Keratinocyte (primary cell): ENCODE data around the gene SRPRB. TPM values are rescaled to one million over a fixed set of nuclear protein-coding genes. Genes with fewer than 3 reads are reported as not detected.

Experiments
- DNase-seq: peaks from one replicate; pipeline ENCODE4 v3.0.0-alpha.2; 2011; ENCODE audit warnings: low read depth, missing footprints, low spot score
- FAIRE-seq: peaks from 2 replicates; lab custom pipeline; 2011; peaks lifted over from hg19 to GRCh38; lab: Jason Lieb, UNC
- H2AFZ ChIP-seq: 2 replicates; pipeline ENCODE4 v1.6.0; 2012; ENCODE audit warnings: low read length, control low read depth, inconsistent platforms; ENCODE audit not compliant: control insufficient read depth
- H3K27ac ChIP-seq: 2 replicates; pipeline ENCODE4 v1.5.1; 2011; ENCODE audit warnings: low read length; ENCODE audit not compliant: control insufficient read depth, insufficient read depth
- H3K27me3 ChIP-seq: 3 replicates; pipeline ENCODE4 v1.6.0; 2011; ENCODE audit warnings: low read length; ENCODE audit not compliant: control insufficient read depth, insufficient read depth; ENCODE audit errors: extremely low read depth
- H3K36me3 ChIP-seq, 2 experiments: 2 replicates in 1 of 2; 3 replicates in 1 of 2; pipeline ENCODE4 v1.5.1; 2011; ENCODE audit warnings: low read length in 2 of 2, mild to moderate bottlenecking in 1 of 2; ENCODE audit not compliant: control insufficient read depth in 2 of 2, insufficient read depth in 2 of 2; ENCODE audit errors: extremely low read depth in 1 of 2
- H3K4me1 ChIP-seq: 3 replicates; pipeline ENCODE4 v1.5.1; 2011; ENCODE audit warnings: low read length; ENCODE audit not compliant: control insufficient read depth, insufficient read depth; ENCODE audit errors: extremely low read depth
- H3K4me2 ChIP-seq: 3 replicates; pipeline ENCODE4 v1.6.0; 2011; ENCODE audit warnings: low read depth, low read length; ENCODE audit not compliant: control insufficient read depth, insufficient read depth; ENCODE audit errors: extremely low read depth
- H3K4me3 ChIP-seq, 3 experiments: fragments of 200-600 bp in 1 of 3; sonication (generic) in 1 of 3; 2 replicates in 2 of 3; 3 replicates in 1 of 3; pipeline ENCODE4 v1.5.1; 2011 to 2016; ENCODE audit warnings: low read length in 3 of 3, mild to moderate bottlenecking in 3 of 3, control low read depth in 2 of 3, inconsistent platforms in 1 of 3, low read depth in 1 of 3, mixed read lengths in 1 of 3, mixed run types in 1 of 3, moderate library complexity in 1 of 3; ENCODE audit not compliant: control insufficient read depth in 2 of 3, insufficient read depth in 2 of 3; ENCODE audit errors: extremely low read depth in 1 of 3
- H3K79me2 ChIP-seq: 2 replicates; pipeline ENCODE4 v1.6.0; 2012; ENCODE audit warnings: low read length; ENCODE audit not compliant: control insufficient read depth, insufficient read depth
- H3K9ac ChIP-seq: 3 replicates; pipeline ENCODE4 v1.6.0; 2011; ENCODE audit warnings: low read length; ENCODE audit not compliant: control insufficient read depth, insufficient read depth; ENCODE audit errors: extremely low read depth
- H3K9me1 ChIP-seq: 3 replicates; pipeline ENCODE4 v1.6.0; 2011; ENCODE audit warnings: low read length; ENCODE audit not compliant: control insufficient read depth, insufficient read depth; ENCODE audit errors: extremely low read depth
- H3K9me3 ChIP-seq: 2 replicates; pipeline ENCODE4 v1.5.1; 2012; ENCODE audit warnings: low read depth, low read length; ENCODE audit not compliant: control insufficient read depth
- H4K20me1 ChIP-seq: 3 replicates; pipeline ENCODE4 v1.6.0; 2011; ENCODE audit warnings: low read length; ENCODE audit not compliant: control insufficient read depth, insufficient read depth; ENCODE audit errors: extremely low read depth
- CTCF ChIP-seq, 3 experiments: IDR thresholded peaks in 1 of 3; conservative IDR thresholded peaks in 1 of 3; optimal IDR thresholded peaks in 1 of 3; 2 replicates in 2 of 3; 3 replicates in 1 of 3; pipeline versions ENCODE3 to v1.5.1; 2011; ENCODE audit warnings: low read length in 3 of 3, mild to moderate bottlenecking in 3 of 3, moderate library complexity in 2 of 3, control low read depth in 1 of 3, inconsistent platforms in 1 of 3; ENCODE audit not compliant: insufficient read depth in 2 of 3; ENCODE audit errors: extremely low read depth in 1 of 3
- EZH2 ChIP-seq: IDR thresholded peaks from one replicate; pipeline ENCODE4 v1.6.1; 2012; ENCODE audit warnings: inconsistent platforms, mild to moderate bottlenecking, low read length, moderate library complexity
- dilution Hi-C: fragments of 300-500 bp; cut with MboI; formaldehyde crosslinking; loops from one replicate; pipeline ENCODE4 v1.7.0; 2020; ENCODE audit warnings: low sequenced_read_pairs; ENCODE audit not compliant: extremely low pct_ligation_motif_present
- polyA plus RNA-seq, 5 experiments: library from polyadenylated mRNA; depleted of rRNA in 3 of 5; stranded (reverse) in 3 of 5; stranded (forward) in 1 of 5; unstranded in 1 of 5; fragments of >200 nt; gene quantifications; 1 replicate in 1 of 5; 2 replicates in 3 of 5; 3 replicates in 1 of 5; pipeline versions ENCODE4 v1.2.1 to v1.2.3, GENCODE V29; 2011 to 2012; ENCODE audit warnings: missing spikeins in 2 of 5, low read depth in 1 of 5, low replicate concordance in 1 of 5

SRPRB gene
- polyA plus RNA-seq, 1 donor (not counting 4 experiments of a cell fraction or from before 2014, with no cell fraction given): 55.9 TPM

GRCh38 chr3:133825969-133826727 is 20.5 kb downstream of the SRPRB start:
- Histone ChIP-seq H3K9me3 (no peaks in the 10 kb centered on the region), H2AFZ (no peak overlapping the region), H3K36me3 (peaks cover 4 to 19% of the 10 kb centered on the region in 2 experiments), H3K4me3 (no peak overlapping the region), H3K27me3 (no peaks in the 10 kb centered on the region), H3K9me1 (no peaks in the 10 kb centered on the region), H3K9ac (no peak overlapping the region), H3K79me2 (no peaks in the 10 kb centered on the region), H4K20me1 (no peaks in the 10 kb centered on the region), H3K4me2 (no peak overlapping the region), H3K4me1 (peaks cover 9% of the 10 kb centered on the region), H3K27ac (no peak overlapping the region)
- DNase-seq (no peak), FAIRE-seq (no peak)
- TF ChIP-seq EZH2: no peak
- TF ChIP-seq CTCF (optimal IDR thresholded peaks at IDR 0.05 in 1 of 3, IDR thresholded peaks at IDR 0.05 in 1 of 3, conservative IDR thresholded peaks at IDR 0.05 in 1 of 3; ENCODE audit: extremely low read depth in 1 of 3, insufficient read depth in 2 of 3, low read length in 3 of 3): no peak
- dilution Hi-C loops: no loop called here

- peaks cover 1% of the 10 kb centered on the region for H3K4me1 ChIP-seq
- no peak overlapping the region for H3K4me3 ChIP-seq
- H3K4me2 ChIP-seq: no peak overlapping the region
- H3K36me3 ChIP-seq: peaks cover 3 to 17% of the 10 kb centered on the region in 2 experiments
- no peaks in the 10 kb centered on the region for H3K79me2 ChIP-seq
- no peaks in the 10 kb centered on the region for H3K9me3 ChIP-seq
- DNase-seq (no peak), FAIRE-seq (no peak)
- no peaks in the 10 kb centered on the region for H4K20me1 ChIP-seq
- dilution Hi-C loops: no loop called here
- H2AFZ ChIP-seq: no peak overlapping the region
- H3K9me1 ChIP-seq: no peaks in the 10 kb centered on the region
- no peaks in the 10 kb centered on the region for H3K27me3 ChIP-seq
- TF ChIP-seq CTCF (optimal IDR thresholded peaks at IDR 0.05 in 1 of 3, IDR thresholded peaks at IDR 0.05 in 1 of 3, conservative IDR thresholded peaks at IDR 0.05 in 1 of 3; ENCODE audit: extremely low read depth in 1 of 3, insufficient read depth in 2 of 3, low read length in 3 of 3) (no peak), EZH2 (no peak)
- H3K27ac ChIP-seq: no peak overlapping the region
- H3K9ac ChIP-seq: no peak overlapping the region
Measured at GRCh38 chr3:133827136-133827535, 21.5 kb downstream of the SRPRB start.
